DOHH2 (cell line): ENCODE results near the gene PGP.

Experiments
- CTCF ChIP-seq: fragments of 200-600 bp; sonication (generic); IDR thresholded peaks from one replicate; pipeline ENCODE4 v1.5.1; 2014; ENCODE audit warnings: antibody characterized with exemption, mild to moderate bottlenecking, low read depth, low read length; ENCODE audit not compliant: poor library complexity, severe bottlenecking
- EZH2phosphoT487 ChIP-seq: fragments of 200-600 bp; sonication (generic); IDR thresholded peaks from 2 replicates; pipeline ENCODE4 v1.6.1; 2017; ENCODE audit warnings: borderline replicate concordance, mild to moderate bottlenecking, antibody characterized with exemption, low read length, moderate library complexity, mixed read lengths

GRCh38 chr16:2231016-2231931, 16.6 kb upstream of the PGP start:
- TF ChIP-seq CTCF (no peak), EZH2phosphoT487 (no peak)
